ENCODE results near the gene PRKCD. TPM values are rescaled to one million over a fixed set of nuclear protein-coding genes. Genes with fewer than 3 reads are reported as not detected.

Gene PRKCD
- total and polyA plus RNA-seq, 2 donors (not counting 1 experiment from before 2014, with no cell fraction given), result 46.7 to 68.8 TPM

DNA sequence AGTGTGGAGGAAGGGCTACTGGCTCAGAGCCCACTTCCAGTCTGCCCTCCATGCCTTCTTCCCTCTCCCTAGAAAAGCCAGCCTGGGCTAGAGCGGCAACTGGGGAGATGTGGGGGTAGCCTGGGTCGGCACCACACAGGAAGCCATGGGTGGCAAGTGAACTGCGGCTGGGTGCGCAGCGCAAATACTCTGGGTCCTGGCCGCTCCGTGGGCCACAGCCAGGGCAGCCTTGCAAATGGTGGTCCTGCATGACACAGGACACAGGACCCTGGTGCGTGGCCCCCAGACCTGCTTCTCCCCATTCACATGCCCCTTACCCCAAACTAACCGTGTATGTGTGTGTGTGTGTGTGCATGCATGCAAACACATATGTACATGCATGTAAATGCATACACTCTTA, 25.7 kb downstream of the PRKCD start:
- H4K20me1 ChIP-seq (ENCODE audit: control insufficient read depth, insufficient read depth, low read length, poor library complexity, severe bottlenecking), result peaks cover 15% of the 10 kb centered on the region
- no peaks in the 10 kb centered on the region for H3K27me3 ChIP-seq (replicated peaks in 1 of 4; ENCODE audit: control extremely low read depth in 1 of 4, control insufficient read depth in 3 of 4, insufficient read depth in 4 of 4, low read length in 3 of 4)
- DNase-seq, result no peak
- no peak overlapping the region for H3K4me2 ChIP-seq (replicated peaks; ENCODE audit: low read depth, low read length, poor library complexity, severe bottlenecking)
- H2AFZ ChIP-seq (ENCODE audit: insufficient read depth, low read depth, low read length, poor library complexity, severe bottlenecking), result no peak overlapping the region
- H3K9me3 Mint-ChIP-seq (ENCODE audit: insufficient read depth), result no peaks in the 10 kb centered on the region
- H3K4me3 ChIP-seq (ENCODE audit: control extremely low read depth in 1 of 5, extremely low read depth in 1 of 5, insufficient read depth in 1 of 5, low read depth in 2 of 5, low read length in 4 of 5), result no peak overlapping the region
- peaks cover 5% of the 10 kb centered on the region for H3K79me2 ChIP-seq (ENCODE audit: control insufficient read depth, insufficient read depth, low read length)
- no peak for TF ChIP-seq EZH2 (IDR thresholded peaks at IDR 0.05; ENCODE audit: borderline replicate concordance, insufficient read depth, low read depth, low read length, poor library complexity, severe bottlenecking)
- TF ChIP-seq, protein P1, sequence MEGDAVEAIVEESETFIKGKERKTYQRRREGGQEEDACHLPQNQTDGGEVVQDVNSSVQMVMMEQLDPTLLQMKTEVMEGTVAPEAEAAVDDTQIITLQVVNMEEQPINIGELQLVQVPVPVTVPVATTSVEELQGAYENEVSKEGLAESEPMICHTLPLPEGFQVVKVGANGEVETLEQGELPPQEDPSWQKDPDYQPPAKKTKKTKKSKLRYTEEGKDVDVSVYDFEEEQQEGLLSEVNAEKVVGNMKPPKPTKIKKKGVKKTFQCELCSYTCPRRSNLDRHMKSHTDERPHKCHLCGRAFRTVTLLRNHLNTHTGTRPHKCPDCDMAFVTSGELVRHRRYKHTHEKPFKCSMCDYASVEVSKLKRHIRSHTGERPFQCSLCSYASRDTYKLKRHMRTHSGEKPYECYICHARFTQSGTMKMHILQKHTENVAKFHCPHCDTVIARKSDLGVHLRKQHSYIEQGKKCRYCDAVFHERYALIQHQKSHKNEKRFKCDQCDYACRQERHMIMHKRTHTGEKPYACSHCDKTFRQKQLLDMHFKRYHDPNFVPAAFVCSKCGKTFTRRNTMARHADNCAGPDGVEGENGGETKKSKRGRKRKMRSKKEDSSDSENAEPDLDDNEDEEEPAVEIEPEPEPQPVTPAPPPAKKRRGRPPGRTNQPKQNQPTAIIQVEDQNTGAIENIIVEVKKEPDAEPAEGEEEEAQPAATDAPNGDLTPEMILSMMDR (IDR thresholded peaks at IDR 0.05), result no peak
- peaks cover 5 to 24% of the 10 kb centered on the region in 2 donors for H3K4me1 ChIP-seq (ENCODE audit: control insufficient read depth in 2 of 2, insufficient read depth in 2 of 2, low read length in 2 of 2)
- H3K4me1 Mint-ChIP-seq, result peaks cover 16% of the 10 kb centered on the region
- H3K27ac Mint-ChIP-seq, result no peak overlapping the region
- H3K4me3 Mint-ChIP-seq, result no peak overlapping the region
- ChIA-PET POLR2A (no interaction called here), CTCF (interaction anchor here (1.4 to 1.5 kb wide), 2 partner anchors 17 to 52 kb away, joined by 3 read pairs; no protein-coding TSS in a partner anchor)
- no peak overlapping the region for H3K9ac ChIP-seq (ENCODE audit: low read length)
- H3K36me3 ChIP-seq (replicated peaks in 1 of 2; ENCODE audit: control extremely low read depth in 1 of 2, control insufficient read depth in 1 of 2, extremely low read depth in 1 of 2, insufficient read depth in 2 of 2, low read length in 1 of 2), result peaks cover 8 to 84% of the 10 kb centered on the region in 2 experiments
- H3K27me3 Mint-ChIP-seq, result no peaks in the 10 kb centered on the region
- H3K9me3 ChIP-seq (ENCODE audit: control extremely low read depth in 1 of 3, control insufficient read depth in 2 of 3, insufficient read depth in 1 of 3, low read length in 2 of 3), result no peaks in the 10 kb centered on the region
- ATAC-seq (ENCODE audit: low read depth), result no peak
- 100% methylated on average over 6 of the region's 9 CpGs for WGBS (ENCODE audit: insufficient coverage)
- H3K27ac ChIP-seq (ENCODE audit: low read length in 2 of 2), result no peak overlapping the region
- intact Hi-C loops (cut with micrococcal nuclease), result no loop called here

- CTCF ChIA-PET, result interaction anchor here (1.1 to 1.5 kb wide), 4 partner anchors 11 to 53 kb away, joined by 3 read pairs; partner anchors contain the start of gene PRKCD
- no peaks in the 10 kb centered on the region for H3K9me3 Mint-ChIP-seq (ENCODE audit: insufficient read depth)
- H3K79me2 ChIP-seq (ENCODE audit: control insufficient read depth, insufficient read depth, low read length), result peaks cover 5% of the 10 kb centered on the region
Measured at GRCh38 chr3:53187430-53187829, 26.4 kb downstream of the PRKCD start.

More at GRCh38 chr3:53187430-53187829, 26.4 kb downstream of the PRKCD start:
- Histone ChIP-seq H3K9ac (ENCODE audit: low read length) (no peak overlapping the region), H3K27ac (ENCODE audit: low read length in 2 of 2) (no peak overlapping the region), H4K20me1 (ENCODE audit: control insufficient read depth, insufficient read depth, low read length, poor library complexity, severe bottlenecking) (peaks cover 15% of the 10 kb centered on the region), H3K27me3 (replicated peaks in 1 of 4; ENCODE audit: control extremely low read depth in 1 of 4, control insufficient read depth in 3 of 4, insufficient read depth in 4 of 4, low read length in 3 of 4) (no peaks in the 10 kb centered on the region), H3K4me2 (replicated peaks; ENCODE audit: low read depth, low read length, poor library complexity, severe bottlenecking) (no peak overlapping the region), H3K4me1 (ENCODE audit: control insufficient read depth in 2 of 2, insufficient read depth in 2 of 2, low read length in 2 of 2) (peaks cover 8 to 25% of the 10 kb centered on the region in 2 donors), H3K9me3 (ENCODE audit: control extremely low read depth in 1 of 3, control insufficient read depth in 2 of 3, insufficient read depth in 1 of 3, low read length in 2 of 3) (no peaks in the 10 kb centered on the region), H2AFZ (ENCODE audit: insufficient read depth, low read depth, low read length, poor library complexity, severe bottlenecking) (no peak overlapping the region), H3K36me3 (replicated peaks in 1 of 2; ENCODE audit: control extremely low read depth in 1 of 2, control insufficient read depth in 1 of 2, extremely low read depth in 1 of 2, insufficient read depth in 2 of 2, low read length in 1 of 2) (peaks cover 8 to 84% of the 10 kb centered on the region in 2 experiments), H3K4me3 (ENCODE audit: control extremely low read depth in 1 of 5, extremely low read depth in 1 of 5, insufficient read depth in 1 of 5, low read depth in 2 of 5, low read length in 4 of 5) (no peak overlapping the region)
- no peak for DNase-seq
- POLR2A ChIA-PET, result no interaction called here
- Mint-ChIP-seq H3K4me3 (no peak overlapping the region), H3K27ac (peak overlapping the region; percentile 26), H3K27me3 (no peaks in the 10 kb centered on the region), H3K4me1 (peaks cover 21% of the 10 kb centered on the region)
- intact Hi-C loops (cut with micrococcal nuclease), result no loop called here
- ATAC-seq (ENCODE audit: low read depth), result no peak
- TF ChIP-seq, protein P1 (IDR thresholded peaks at IDR 0.05), result no peak
- TF ChIP-seq EZH2 (IDR thresholded peaks at IDR 0.05; ENCODE audit: borderline replicate concordance, insufficient read depth, low read depth, low read length, poor library complexity, severe bottlenecking), result no peak
- WGBS (ENCODE audit: insufficient coverage), result no CpG with 5 or more reads among the region's 4 CpGs
